HG03575 (cell line): ENCODE results near the gene CSF3R.

Source experiments
- ATAC-seq: cut with Tn5 transposase; IDR thresholded peaks from one replicate; pipeline ENCODE4 v1.9.1; 2021; ENCODE audit not compliant: unreplicated experiment, insufficient number of reproducible peaks, low FRiP score; ENCODE audit errors: extremely low read depth

Gene CSF3R

DNA sequence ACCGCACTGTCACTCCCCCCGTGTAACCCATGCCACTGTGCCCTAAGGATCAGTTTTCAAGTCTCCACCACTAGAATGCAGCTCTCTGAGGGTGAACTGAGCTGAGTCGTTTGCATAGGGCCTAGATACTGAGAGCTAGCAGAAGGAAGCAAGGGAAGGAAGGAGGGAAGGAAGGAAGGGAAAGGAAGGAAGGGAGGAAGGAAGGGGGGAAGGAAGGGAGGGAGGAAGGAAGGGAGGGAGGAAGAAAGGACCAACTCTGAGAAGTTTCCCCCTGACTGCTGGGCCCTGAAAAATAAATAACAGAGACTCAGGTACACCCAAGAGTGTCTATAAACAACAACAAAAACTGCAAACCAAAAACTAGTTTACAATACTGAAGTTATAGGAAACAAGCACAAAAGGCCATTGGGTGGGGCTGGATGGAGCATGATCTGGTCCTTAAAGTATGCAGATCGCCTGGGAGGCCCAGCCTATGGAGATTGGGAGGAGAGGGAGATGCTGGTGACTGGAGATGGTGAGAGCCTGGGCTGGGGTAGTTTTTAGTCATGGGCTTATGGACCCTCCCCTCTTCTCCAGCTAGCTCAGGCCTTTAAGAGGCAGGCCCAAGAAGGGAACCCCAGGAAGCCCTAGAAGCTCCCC, 16.9 kb downstream of the CSF3R start:
- ATAC-seq: no peak

DNA sequence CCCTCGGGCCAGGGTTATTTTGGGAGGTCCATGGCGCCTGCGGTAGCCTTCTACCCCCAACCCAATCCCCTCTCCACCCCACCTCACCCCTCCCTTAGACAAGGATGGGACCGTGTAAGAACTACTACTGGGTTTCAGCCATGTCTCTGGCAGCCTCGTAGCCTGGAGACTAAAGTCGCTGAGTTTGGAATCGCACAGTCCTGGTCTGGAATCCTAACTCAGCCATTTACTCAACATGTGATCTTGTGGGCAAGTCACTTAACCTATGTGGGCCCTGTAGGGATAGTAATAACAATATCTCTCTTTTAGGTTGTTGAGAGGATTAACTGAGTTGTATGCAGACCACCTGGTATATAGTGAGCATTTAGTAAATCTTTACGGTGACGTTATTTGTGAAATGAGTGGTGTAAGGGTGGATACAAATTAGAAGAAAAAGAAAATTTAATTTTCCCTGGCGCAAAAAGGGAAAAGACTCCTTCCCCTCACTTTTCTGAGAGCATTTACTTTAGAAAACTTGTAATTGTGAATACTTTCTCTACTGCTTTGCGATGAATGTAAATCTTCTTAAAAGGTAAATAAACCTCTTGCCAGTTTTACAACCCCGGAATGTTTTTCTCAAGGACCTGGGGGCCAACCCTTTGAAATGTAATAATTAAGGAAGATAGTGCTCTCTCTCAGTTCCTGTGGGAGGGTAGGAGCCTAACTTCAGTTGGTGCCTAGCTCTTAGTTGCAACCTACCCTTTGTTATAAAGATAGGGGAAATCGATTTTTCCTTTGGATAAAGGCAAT, 17.9 kb downstream of the CSF3R start:
- ATAC-seq: no peak

DNA sequence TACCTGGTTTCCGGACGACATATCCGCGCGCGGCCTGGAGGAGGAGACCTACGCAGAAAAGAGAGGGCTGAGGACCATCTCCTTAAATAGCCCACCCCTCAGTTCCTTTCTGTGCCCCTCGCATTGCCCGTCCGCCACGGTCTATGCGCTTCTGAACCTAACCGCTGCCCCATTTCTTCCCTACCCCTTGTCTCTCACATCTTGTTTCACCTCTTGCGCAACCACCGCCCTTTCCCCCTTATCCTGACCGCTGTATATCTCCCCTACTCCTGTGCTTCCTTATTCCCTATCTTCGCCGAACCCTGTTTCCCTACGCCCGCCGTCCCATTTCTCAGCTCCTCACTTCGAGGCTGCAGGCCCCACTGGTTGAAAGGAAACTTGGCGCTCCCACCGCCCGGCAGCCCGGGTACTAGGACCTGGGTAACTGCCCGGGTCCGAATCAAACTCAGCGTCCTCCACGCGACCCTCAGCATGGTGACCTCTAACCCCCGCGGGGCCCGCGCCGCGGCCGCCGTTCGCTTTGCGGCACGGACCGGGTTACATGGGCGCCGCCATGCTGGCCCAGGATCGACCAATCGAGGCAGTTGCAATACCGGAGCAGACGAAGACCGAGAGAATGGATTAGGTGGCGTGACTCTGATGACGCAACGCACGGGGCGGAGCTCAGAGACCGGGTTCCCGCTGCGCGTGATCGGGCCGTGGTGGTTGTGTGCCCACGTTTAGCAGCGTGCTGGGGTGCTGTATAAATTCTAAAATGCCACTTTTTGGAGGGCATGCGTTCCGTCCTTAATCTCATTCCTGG, 18.7 kb downstream of the CSF3R start, which contains the start of gene MRPS15:
Gene MRPS15 (minus strand): TSS at position 582 of the 802 bp plus-strand sequence. CDS start 109 bp downstream, at position 473.
- peak; percentile 85 for ATAC-seq

DNA sequence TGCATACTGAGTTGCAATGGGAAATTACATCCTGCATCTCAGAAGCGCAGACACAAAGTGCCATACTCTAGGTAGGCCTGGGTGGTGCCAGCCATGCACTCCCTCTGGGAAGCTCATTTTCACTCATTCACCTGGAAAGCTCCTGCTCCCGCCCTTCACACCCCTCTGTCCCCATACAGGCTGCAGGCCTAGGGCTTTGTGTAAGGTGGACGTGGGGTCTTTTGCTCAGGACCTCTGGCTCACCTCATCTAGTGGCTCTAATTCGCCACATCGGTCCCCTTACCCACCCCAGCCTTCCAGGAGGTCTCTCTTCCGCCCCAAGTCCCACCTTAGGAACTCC, 19.3 kb downstream of the CSF3R start:
- ATAC-seq: no peak

DNA sequence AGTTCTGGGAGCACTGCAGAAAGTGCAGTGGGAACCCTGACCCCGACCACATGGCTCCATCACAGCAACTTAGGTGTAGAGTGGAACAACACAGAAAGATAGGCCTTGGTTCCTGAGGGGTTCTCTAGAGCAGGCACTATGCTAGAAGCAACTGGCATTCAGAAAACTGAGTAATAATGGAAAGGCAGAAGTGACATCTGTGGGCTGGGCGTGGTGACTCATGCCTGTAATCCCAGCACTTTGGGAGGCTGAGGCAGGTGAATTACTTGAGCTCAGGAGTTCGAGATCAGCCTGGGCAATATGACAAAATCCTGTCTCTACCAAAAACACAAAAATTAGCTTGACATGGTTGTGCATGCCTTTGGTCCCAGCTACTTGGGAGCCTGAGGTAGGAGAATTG, 23.8 kb downstream of the CSF3R start:
- ATAC-seq: no peak

DNA sequence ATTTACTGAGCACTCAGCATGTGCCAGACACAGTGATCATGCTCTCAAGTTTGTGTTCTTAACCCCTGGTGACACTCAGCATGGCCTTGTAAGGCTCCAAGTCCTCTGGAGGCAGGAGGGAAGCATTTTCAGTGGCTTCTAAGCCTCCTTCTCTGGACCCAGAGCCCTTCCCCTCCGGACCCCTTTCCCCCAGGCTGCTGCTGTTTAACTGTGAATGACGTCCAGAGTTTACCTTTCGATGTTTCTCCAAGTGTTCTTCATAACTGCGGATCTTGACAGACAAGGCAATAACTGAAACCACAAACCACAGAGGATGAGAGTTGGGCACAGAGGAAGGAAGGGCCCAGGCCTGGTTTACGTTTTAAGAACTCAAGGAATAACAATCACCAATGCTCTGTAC, 25.0 kb downstream of the CSF3R start:
- no peak for ATAC-seq

DNA sequence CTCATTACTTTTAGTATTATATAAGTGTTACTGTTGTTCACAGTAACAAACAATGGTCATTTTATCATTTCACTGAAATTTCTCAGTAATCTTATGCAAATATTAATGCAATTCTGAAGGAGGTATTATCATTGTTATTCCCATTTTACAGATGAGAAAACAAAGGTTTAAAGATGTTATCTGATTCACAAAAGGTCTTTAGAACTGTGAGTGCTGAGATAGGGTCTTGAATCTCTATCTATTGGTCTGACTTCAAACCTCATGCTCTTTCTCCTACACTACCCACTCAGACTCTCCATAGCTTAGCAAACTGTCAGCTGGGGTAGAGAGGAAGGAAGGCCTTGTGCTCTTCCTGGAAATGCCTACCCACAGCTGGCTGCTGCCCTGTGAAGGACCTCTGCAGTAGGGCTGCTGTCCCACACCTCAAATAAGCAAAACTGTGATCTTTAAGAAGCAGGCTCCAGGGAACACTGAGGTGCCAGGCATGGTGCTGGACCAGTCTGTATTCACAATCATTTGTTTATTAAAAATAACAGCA, 26.3 kb downstream of the CSF3R start:
- ATAC-seq: no peak

DNA sequence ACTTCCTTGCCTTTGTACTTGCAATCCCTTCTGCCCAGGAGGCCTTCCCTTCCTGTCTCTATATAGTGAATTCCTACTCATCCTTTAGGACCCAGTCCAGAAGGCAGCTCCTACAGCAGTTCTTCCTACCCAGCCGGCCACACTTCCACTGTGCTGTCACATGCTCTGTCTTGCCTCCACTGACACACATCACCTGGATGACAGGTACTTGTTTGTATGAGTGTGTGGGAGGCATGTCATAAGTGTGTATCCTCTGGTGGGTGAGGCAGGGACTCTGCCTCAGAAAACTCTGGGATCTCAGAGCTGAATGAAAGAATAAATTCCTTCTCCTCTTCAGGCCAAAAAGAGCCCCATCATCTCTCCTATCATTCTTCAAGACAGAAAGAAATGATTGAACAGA, 27.3 kb downstream of the CSF3R start:
- no peak for ATAC-seq

DNA sequence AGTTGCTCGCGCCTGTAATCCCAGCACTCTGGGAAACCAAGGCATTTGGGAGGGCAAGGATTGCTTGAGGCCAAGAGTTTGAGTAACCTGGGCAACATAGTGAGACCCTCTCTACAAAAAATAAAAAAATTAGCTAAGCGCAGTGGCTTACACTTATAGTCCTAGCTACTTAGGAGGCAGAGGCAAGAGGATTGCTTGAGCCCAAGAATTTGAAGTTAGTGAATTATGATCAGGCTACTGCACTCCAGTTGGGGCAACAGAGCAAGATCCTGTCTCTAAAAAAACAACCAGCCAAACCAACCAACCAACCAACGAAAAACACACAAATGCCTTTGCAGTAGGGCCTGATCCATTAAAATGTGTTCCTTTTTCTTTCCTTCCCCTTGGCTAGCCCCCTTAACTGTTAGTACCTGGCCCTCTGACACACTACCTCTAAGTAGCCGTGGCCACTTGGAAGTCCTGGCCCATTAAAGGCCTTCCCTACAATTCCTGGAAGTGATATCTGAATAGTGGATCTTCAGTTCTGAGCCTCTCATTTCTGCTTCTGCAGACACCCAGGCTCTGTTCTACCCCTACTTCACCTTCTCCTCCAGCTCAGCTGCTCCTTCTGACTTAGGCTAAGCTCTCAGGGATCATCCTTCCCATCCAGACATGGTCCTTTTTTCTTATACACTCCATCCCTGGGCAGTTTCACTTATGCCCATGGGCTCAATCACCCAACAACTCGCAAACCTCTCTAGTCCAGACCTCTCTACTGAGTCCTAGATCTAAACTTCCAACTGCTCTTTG, 28.9 kb downstream of the CSF3R start:
- no peak for ATAC-seq

DNA sequence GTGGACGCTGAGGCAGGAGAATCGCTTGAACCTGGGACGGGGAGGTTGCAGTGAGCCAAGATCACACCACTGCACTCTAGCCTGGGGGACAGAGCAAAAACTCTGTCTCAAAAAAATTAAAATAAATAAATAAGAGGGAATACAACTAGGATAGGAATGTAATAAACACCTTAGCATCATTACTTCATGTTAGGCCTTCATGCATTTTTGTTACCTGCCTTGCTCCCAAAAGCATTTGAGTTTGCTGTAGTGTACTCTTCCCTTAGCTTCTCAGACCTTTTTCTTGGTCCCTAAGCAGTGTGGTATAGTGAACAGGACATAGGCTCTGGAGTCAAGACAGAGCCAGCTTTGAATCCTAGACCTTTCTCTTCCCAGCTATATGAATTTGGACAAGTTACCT, 29.7 kb downstream of the CSF3R start:
- no peak for ATAC-seq

DNA sequence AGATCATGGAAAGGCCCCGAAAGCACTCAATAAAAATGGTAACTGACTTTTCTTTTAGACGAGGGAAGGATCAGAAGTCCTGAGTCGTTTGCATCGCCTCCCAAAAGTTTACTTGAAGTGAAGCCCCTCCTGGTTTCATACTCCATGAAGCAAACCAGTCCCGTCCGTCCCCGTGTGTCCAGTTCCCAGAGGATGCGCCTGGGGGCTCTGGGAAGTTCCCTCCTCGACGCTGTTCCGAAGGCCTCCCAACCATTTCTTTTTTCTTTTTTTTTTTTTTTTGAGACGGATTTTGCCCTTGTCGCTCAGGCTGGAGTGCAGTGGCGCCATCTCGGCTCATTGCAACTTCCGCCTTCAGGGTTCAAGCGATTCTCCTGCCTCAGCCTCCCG, 31.8 kb downstream of the CSF3R start:
- ATAC-seq: no peak

DNA sequence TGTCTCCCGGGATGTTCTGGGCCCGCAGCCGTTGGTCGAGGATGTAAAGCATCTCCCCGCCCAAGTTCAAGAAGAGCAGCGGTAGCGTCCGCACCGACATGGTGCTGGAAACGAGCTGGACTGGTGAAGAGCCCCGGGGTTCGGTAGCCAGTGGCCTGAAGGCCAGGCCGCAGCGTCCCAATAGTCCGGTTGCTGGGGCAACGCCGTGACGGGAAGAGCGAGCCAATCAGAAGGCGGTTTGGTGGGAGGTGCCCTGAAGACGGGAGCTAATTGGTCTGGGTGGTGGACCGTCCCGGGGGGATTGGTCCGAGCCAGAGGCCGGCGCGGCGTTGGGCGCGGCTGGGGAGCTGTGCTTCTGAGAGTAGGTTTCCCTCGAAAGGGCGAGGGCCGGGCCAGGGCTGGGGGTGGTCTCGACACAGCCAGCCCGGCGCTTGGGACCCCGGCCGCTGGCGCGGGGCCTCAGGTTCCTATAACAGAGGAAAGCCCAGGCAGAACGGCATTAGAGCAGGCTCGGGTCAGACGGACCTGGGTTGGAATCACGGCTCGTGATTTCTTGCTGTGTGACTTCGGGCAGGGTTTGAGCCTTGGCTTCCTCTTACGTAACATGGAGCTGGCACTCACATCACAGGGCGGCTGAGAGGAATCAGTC, 32.3 kb downstream of the CSF3R start, which contains the start of gene OSCP1:
Gene OSCP1 (minus strand): TSS at position 182 of the 649 bp plus-strand sequence. CDS start 82 bp downstream, at position 100.
- ATAC-seq: peak; percentile 70

DNA sequence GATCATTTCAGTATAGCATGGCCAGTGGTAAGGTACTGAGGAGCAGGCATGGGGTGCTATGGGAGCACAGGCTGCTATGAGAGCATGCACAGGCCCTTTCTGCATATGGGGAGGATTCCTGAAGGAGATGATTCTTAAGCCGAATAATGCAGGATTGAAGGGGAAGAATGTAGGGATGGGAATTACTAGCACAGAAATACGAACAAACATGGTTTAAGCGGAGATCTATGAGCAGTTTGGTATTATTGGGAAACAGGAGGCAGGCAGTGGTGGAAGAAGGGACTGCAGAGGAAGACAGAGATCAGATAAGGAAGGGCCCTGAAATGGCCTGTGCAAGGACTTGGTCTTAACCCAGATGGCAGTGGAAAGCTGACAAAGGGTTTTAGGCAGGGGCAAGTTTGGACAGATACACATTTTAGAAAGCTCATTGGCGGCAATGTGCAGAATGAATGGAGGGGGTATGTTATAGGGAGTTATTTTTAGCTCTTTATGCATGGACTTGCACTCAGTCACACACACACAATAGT, 34.1 kb downstream of the CSF3R start:
- no peak for ATAC-seq

DNA sequence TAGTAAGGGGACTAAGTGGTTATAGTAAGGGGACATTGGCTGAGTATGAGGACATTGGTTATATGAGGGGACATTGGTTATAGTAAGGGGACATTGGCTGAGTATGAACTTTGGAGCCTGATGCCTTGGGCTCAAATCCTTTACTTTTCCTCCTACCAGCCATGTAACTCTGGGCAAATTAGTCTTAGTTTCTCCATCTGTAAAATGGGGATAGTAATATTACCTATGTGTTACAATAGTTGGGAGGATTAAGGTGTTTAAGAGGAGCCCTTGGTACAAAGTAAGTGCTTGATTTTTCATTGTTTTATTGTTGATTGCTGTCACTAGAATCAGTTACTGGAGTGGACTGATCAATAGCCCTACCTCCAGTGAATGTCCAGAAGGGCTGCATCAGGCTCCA, 35.3 kb downstream of the CSF3R start:
- ATAC-seq: no peak

DNA sequence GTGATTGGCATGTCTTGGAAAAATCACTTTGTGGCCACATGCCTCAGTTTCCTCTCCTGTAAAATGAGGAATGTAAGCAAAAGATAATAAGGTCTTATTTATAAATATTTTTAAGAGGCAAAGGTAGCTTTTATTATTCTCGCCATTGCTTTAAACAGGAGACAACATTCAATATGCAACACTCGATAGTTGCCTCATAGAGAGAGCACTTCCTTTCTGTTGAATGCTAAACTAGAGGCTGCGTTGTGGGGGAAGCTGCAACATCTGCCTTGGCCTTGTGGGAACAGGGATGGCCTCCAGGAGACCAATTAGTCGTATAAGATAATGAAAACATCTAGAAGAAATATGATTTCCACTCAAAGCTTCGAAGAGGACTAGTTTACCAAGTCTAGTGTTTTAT, 36.0 kb downstream of the CSF3R start:
- no peak for ATAC-seq

DNA sequence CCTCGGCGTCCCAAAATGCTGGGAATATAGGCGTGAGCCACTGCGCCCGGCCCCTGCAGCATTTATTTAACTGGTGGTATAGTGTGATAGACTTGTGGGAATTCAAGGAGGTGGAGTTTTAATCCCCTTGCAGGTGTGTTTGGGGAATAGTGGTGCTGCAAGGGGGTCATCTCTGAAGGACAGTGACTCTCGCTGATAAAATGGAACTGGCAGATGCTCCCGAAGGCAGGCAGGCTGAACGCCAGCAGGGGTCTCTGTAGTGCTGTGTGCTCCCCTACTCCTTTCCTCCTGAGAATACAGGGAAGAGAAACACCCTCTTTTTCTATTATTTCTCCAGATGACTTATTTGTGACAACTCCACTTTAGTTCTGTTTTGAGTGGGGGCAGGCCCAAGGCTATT, 36.4 kb downstream of the CSF3R start:
- ATAC-seq: no peak

DNA sequence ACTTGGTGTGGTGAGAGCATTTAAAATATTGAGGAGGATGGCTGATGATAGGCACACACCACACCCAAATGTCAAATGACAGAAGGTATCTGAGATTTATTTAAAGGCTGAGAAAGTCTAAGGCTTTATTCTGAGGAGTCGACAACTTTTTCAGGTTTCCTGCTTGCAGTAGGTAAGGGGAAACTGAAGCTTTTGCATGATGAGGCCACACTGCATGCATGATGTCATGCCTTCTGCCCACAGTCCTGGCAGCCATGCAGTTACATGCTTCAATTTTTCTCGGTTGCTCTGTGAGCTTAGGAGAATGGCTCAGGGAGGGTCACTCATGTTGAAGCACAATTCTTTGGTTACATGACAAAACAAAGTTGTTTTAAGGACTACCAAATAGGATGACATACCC, 39.4 kb downstream of the CSF3R start:
- ATAC-seq: no peak

DNA sequence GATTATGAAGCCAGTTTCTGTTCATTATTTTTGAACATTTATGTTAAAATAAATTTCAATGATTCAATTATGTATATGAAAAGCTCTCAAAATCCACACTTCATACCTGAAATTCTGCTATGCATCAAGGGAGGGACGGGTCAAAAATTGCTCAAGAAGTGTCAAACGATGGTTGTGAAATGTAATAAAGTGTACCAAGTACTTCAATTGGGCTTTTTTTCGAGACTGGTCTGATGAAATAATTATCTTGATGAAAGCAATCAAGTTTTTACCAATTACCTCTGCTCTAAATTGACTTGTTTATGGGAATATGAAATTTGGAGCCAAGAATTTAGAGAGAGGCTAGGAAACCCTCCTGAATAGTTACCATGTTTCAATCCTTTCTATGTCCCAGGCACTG, 40.4 kb downstream of the CSF3R start:
- ATAC-seq: no peak
